Activated naive CD8-positive, alpha-beta T cell treated with anti-CD3 and anti-CD28 coated beads, Interleukin-2, amount 10 ng/mL, durations not matched to agents 7 days and 5 days (primary cell): ENCODE measurements around the gene LCORL. TPM values are rescaled to one million over a fixed set of nuclear protein-coding genes. Genes with fewer than 3 reads are reported as not detected.

Experiments used
- ATAC-seq: fragments of 150-1000 bp; cut with Tn5 transposase; one replicate; pipeline ENCODE4 v1.10.0; 2021; ENCODE audit warnings: low read depth, moderate library complexity
- POLR2A ChIA-PET: fragments of 350-600 bp; sonication (Branson Sonifier 250); formaldehyde crosslinking; loops from one replicate; lab custom pipeline; 2021; ENCODE audit warnings: antibody characterized with exemption; lab: Charles Lee
- DNase-seq: peaks from one replicate; pipeline ENCODE4 v3.0.0; 2021
- H3K27ac Mint-ChIP-seq: one replicate; pipeline ENCODE4 v1.8.0; 2022; ENCODE audit warnings: mild to moderate bottlenecking, mixed read lengths
- H3K27me3 Mint-ChIP-seq: one replicate; pipeline ENCODE4 v1.8.0; 2022; ENCODE audit warnings: mild to moderate bottlenecking, moderate library complexity, mixed read lengths
- H3K36me3 Mint-ChIP-seq: one replicate; pipeline ENCODE4 v1.8.0; 2021; ENCODE audit warnings: mild to moderate bottlenecking, mixed read lengths
- H3K4me1 Mint-ChIP-seq: one replicate; pipeline ENCODE4 v1.8.0; 2021; ENCODE audit warnings: mixed read lengths
- H3K4me3 Mint-ChIP-seq: one replicate; pipeline ENCODE4 v1.8.0; 2022; ENCODE audit warnings: mild to moderate bottlenecking, moderate library complexity, mixed read lengths
- H3K9me3 Mint-ChIP-seq: one replicate; pipeline ENCODE4 v1.8.0; 2021; ENCODE audit warnings: mixed read lengths
- total RNA-seq, 2 experiments: library from RNA; stranded (reverse); gene quantifications; one replicate each; pipeline ENCODE4 v1.2.3, GENCODE V29; 2021

LCORL gene
- total RNA-seq, 2 experiments from 2014 or later, result 15.8 to 18.1 TPM

GRCh38 chr4:17941731-17942130 is 79.8 kb downstream of the LCORL start:
- Mint-ChIP-seq H3K9me3 (no peaks in the 10 kb centered on the region), H3K4me1 (no peaks in the 10 kb centered on the region), H3K36me3 (peaks cover 6% of the 10 kb centered on the region), H3K27me3 (no peaks in the 10 kb centered on the region), H3K27ac (no peak overlapping the region), H3K4me3 (no peak overlapping the region)
- DNase-seq, result no peak
- no peak for ATAC-seq
- POLR2A ChIA-PET, result no interaction called here

- no peak for ATAC-seq
- H3K27ac Mint-ChIP-seq, result no peak overlapping the region
- POLR2A ChIA-PET, result no interaction called here
- H3K4me1 Mint-ChIP-seq, result no peaks in the 10 kb centered on the region
- H3K27me3 Mint-ChIP-seq, result no peaks in the 10 kb centered on the region
- H3K36me3 Mint-ChIP-seq, result peaks cover 8% of the 10 kb centered on the region
- peaks cover 1% of the 10 kb centered on the region for H3K9me3 Mint-ChIP-seq
- DNase-seq, result no peak
- H3K4me3 Mint-ChIP-seq, result no peak overlapping the region
Measured at GRCh38 chr4:17939054-17939453, 82.5 kb downstream of the LCORL start.

GRCh38 chr4:17934286-17934685 is 87.3 kb downstream of the LCORL start:
- Mint-ChIP-seq H3K9me3 (peaks cover 5% of the 10 kb centered on the region), H3K4me1 (no peaks in the 10 kb centered on the region), H3K36me3 (peaks cover 15% of the 10 kb centered on the region), H3K4me3 (no peak overlapping the region), H3K27me3 (no peaks in the 10 kb centered on the region), H3K27ac (no peak overlapping the region)
- no peak for ATAC-seq
- POLR2A ChIA-PET, result no interaction called here
- DNase-seq, result no peak

- Mint-ChIP-seq H3K36me3 (peaks cover 12% of the 10 kb centered on the region), H3K27me3 (no peaks in the 10 kb centered on the region), H3K4me1 (no peaks in the 10 kb centered on the region), H3K9me3 (peaks cover 5% of the 10 kb centered on the region), H3K4me3 (no peak overlapping the region), H3K27ac (no peak overlapping the region)
- DNase-seq (no peak), ATAC-seq (no peak)
- POLR2A ChIA-PET, result no interaction called here
Measured at GRCh38 chr4:17933126-17933525, 88.4 kb downstream of the LCORL start.

- POLR2A ChIA-PET, result no interaction called here
- Mint-ChIP-seq H3K27ac (no peak overlapping the region), H3K4me1 (no peaks in the 10 kb centered on the region), H3K4me3 (no peak overlapping the region), H3K9me3 (peaks cover 5% of the 10 kb centered on the region), H3K27me3 (no peaks in the 10 kb centered on the region), H3K36me3 (peaks cover 12% of the 10 kb centered on the region)
- DNase-seq, result no peak
- ATAC-seq, result no peak
Measured at GRCh38 chr4:17932041-17932440, 89.5 kb downstream of the LCORL start.

GRCh38 chr4:17930256-17930655 is 91.3 kb downstream of the LCORL start:
- no peak for DNase-seq
- Mint-ChIP-seq H3K27me3 (no peaks in the 10 kb centered on the region), H3K9me3 (peaks cover 4% of the 10 kb centered on the region), H3K4me3 (no peak overlapping the region), H3K36me3 (peaks cover 14% of the 10 kb centered on the region), H3K27ac (no peak overlapping the region), H3K4me1 (no peaks in the 10 kb centered on the region)
- no peak for ATAC-seq
- POLR2A ChIA-PET, result no interaction called here

- POLR2A ChIA-PET, result no interaction called here
- no peak for ATAC-seq
- peaks cover 6% of the 10 kb centered on the region for H3K36me3 Mint-ChIP-seq
Measured at GRCh38 chr4:17924189-17924588, 97.4 kb downstream of the LCORL start.

GRCh38 chr4:17921451-17921850 is 100.1 kb downstream of the LCORL start:
- POLR2A ChIA-PET, result no interaction called here
- no peak for ATAC-seq
- Mint-ChIP-seq H3K27ac (no peak overlapping the region), H3K4me3 (no peak overlapping the region), H3K4me1 (no peaks in the 10 kb centered on the region), H3K27me3 (no peaks in the 10 kb centered on the region), H3K9me3 (peaks cover 2% of the 10 kb centered on the region), H3K36me3 (peaks cover 13% of the 10 kb centered on the region)
- DNase-seq, result no peak

More at GRCh38 chr4:17924189-17924588, 97.4 kb downstream of the LCORL start:
- Mint-ChIP-seq H3K4me3 (no peak overlapping the region), H3K27ac (no peak overlapping the region), H3K4me1 (no peaks in the 10 kb centered on the region), H3K27me3 (no peaks in the 10 kb centered on the region), H3K9me3 (peaks cover 2% of the 10 kb centered on the region)
- DNase-seq, result no peak

- H3K4me1 Mint-ChIP-seq, result no peaks in the 10 kb centered on the region
- peaks cover 17% of the 10 kb centered on the region for H3K36me3 Mint-ChIP-seq
- H3K9me3 Mint-ChIP-seq, result peaks cover 5% of the 10 kb centered on the region
- H3K27me3 Mint-ChIP-seq, result no peaks in the 10 kb centered on the region
- POLR2A ChIA-PET, result no interaction called here
- H3K27ac Mint-ChIP-seq, result no peak overlapping the region
- H3K4me3 Mint-ChIP-seq, result no peak overlapping the region
- ATAC-seq (no peak), DNase-seq (no peak)
Measured at GRCh38 chr4:17920681-17921080, 100.9 kb downstream of the LCORL start.

- H3K9me3 Mint-ChIP-seq, result peaks cover 4% of the 10 kb centered on the region
- H3K4me1 Mint-ChIP-seq, result no peaks in the 10 kb centered on the region
- DNase-seq (no peak), ATAC-seq (no peak)
- H3K36me3 Mint-ChIP-seq, result peaks cover 22% of the 10 kb centered on the region
- H3K27ac Mint-ChIP-seq, result no peak overlapping the region
- no peaks in the 10 kb centered on the region for H3K27me3 Mint-ChIP-seq
- H3K4me3 Mint-ChIP-seq, result no peak overlapping the region
- POLR2A ChIA-PET, result no interaction called here
Measured at GRCh38 chr4:17915439-17915838, 106.1 kb downstream of the LCORL start.

- peaks cover 4% of the 10 kb centered on the region for H3K9me3 Mint-ChIP-seq
- no peak overlapping the region for H3K4me3 Mint-ChIP-seq
- peaks cover 15% of the 10 kb centered on the region for H3K36me3 Mint-ChIP-seq
- no peak overlapping the region for H3K27ac Mint-ChIP-seq
- POLR2A ChIA-PET, result no interaction called here
- ATAC-seq (no peak), DNase-seq (no peak)
- no peaks in the 10 kb centered on the region for H3K27me3 Mint-ChIP-seq
- H3K4me1 Mint-ChIP-seq, result no peaks in the 10 kb centered on the region
Measured at GRCh38 chr4:17912011-17912410, 109.5 kb downstream of the LCORL start.

GRCh38 chr4:17911608-17912007 is 109.9 kb downstream of the LCORL start:
- ATAC-seq (no peak), DNase-seq (no peak)
- no peak overlapping the region for H3K27ac Mint-ChIP-seq
- no peaks in the 10 kb centered on the region for H3K4me1 Mint-ChIP-seq
- H3K4me3 Mint-ChIP-seq, result no peak overlapping the region
- H3K27me3 Mint-ChIP-seq, result no peaks in the 10 kb centered on the region
- POLR2A ChIA-PET, result no interaction called here
- peaks cover 15% of the 10 kb centered on the region for H3K36me3 Mint-ChIP-seq
- H3K9me3 Mint-ChIP-seq, result peaks cover 4% of the 10 kb centered on the region

- Mint-ChIP-seq H3K9me3 (peaks cover 2% of the 10 kb centered on the region), H3K27me3 (no peaks in the 10 kb centered on the region), H3K4me3 (no peak overlapping the region), H3K36me3 (peaks cover 15% of the 10 kb centered on the region), H3K27ac (no peak overlapping the region), H3K4me1 (peaks cover 5% of the 10 kb centered on the region)
- POLR2A ChIA-PET, result no interaction called here
- DNase-seq (no peak), ATAC-seq (no peak)
Measured at GRCh38 chr4:17898553-17899055, 123.0 kb downstream of the LCORL start.

GRCh38 chr4:17895481-17895880 is 126.1 kb downstream of the LCORL start:
- POLR2A ChIA-PET, result no interaction called here
- no peak for ATAC-seq
- no peak for DNase-seq
- H3K27me3 Mint-ChIP-seq, result no peaks in the 10 kb centered on the region
- H3K4me1 Mint-ChIP-seq, result peaks cover 2% of the 10 kb centered on the region
- H3K36me3 Mint-ChIP-seq, result peaks cover 7% of the 10 kb centered on the region
- H3K9me3 Mint-ChIP-seq, result peaks cover 2% of the 10 kb centered on the region
- H3K27ac Mint-ChIP-seq, result no peak overlapping the region
- H3K4me3 Mint-ChIP-seq, result no peak overlapping the region

GRCh38 chr4:17894421-17894820 is 127.1 kb downstream of the LCORL start:
- peaks cover 2% of the 10 kb centered on the region for H3K36me3 Mint-ChIP-seq
- no peaks in the 10 kb centered on the region for H3K27me3 Mint-ChIP-seq
- ATAC-seq (no peak), DNase-seq (no peak)
- peaks cover 2% of the 10 kb centered on the region for H3K9me3 Mint-ChIP-seq
- POLR2A ChIA-PET, result no interaction called here
- peaks cover 2% of the 10 kb centered on the region for H3K4me1 Mint-ChIP-seq
- H3K4me3 Mint-ChIP-seq, result no peak overlapping the region
- H3K27ac Mint-ChIP-seq, result no peak overlapping the region
